ENCODE data around the gene PARP1.
"Not testable (repeated sequence)": the region's sequence is repeated elsewhere in the genome, so short reads cannot be mapped to it uniquely, and the experiment has no call there.

The PARP1 gene

DNA sequence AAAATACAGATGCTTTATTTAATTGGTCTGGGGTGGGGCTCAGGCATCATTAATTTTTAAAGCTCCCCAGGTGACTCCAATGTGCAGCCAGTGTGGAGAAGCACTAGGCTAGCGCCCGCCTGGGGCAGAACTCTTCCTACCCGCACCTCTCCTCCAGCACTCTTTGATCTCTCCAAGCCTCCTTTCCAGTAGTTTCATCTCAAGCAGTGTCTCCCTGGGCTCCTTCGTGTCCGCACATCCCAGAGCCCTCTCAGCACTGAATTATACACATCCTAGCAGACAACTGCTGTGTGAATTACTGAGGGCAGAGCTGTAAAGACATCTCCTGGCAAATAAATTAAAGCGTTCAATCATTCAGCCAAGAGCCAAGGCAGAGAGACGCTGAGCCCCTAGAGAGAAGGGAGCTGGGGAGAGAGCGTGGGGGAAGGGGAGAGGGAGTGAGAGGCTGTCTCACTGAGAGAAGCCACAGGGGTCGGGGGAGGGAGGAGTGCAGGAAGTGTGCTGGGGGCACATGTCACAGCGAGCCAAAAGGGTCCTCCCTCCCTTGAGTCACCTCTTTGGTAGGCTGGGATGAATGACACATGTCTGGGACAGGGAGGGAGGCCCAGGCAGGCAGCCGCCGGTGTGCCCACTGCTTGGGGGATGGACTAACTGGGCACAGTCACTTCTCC lies 21.0 kb upstream of the PARP1 start:
- DNase-seq (ENCODE audit: low read depth in 2 of 2) = no peak

DNA sequence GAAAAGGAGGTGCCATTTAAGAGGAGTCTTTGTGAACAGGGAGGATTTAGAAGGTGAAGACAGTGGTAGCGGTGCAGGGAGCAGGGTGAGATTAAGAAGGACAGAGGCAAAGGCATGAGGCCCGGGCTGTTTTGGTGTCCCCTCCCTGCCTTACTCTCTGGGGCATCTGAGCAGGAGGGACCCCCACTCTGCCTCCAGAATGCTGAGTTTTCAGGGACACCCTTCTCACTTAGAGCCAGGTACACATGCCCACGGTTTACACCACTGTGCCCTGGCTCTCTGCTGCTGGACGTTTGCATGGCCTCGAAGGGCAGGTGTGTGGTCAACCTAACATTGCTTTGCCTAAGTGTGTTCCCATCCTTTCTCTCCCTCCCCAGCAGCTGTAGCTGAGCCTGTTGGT lies 20.5 kb upstream of the PARP1 start:
- no peak for DNase-seq (ENCODE audit: low read depth in 2 of 2)

DNA sequence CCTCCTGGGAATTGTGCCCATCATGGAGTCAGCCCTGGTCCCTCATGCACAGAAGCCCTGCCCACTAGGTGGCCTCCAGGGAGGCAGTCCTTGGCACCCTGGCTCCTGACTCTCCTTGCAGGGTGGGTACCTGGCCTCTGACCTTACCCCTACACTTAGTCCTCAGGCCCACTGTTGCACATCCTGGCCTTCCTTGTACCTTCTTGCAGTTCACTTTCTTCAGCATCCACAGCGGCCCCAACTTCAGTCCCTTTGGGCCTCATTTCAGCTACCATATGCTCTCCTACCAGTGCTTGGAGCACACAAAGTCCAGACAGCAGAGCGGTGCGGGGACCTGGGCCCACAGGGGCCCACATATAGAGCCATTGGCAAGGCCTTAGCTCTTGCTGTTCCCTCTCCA lies 19.2 kb upstream of the PARP1 start:
- no peak for DNase-seq (ENCODE audit: low read depth in 2 of 2)

DNA sequence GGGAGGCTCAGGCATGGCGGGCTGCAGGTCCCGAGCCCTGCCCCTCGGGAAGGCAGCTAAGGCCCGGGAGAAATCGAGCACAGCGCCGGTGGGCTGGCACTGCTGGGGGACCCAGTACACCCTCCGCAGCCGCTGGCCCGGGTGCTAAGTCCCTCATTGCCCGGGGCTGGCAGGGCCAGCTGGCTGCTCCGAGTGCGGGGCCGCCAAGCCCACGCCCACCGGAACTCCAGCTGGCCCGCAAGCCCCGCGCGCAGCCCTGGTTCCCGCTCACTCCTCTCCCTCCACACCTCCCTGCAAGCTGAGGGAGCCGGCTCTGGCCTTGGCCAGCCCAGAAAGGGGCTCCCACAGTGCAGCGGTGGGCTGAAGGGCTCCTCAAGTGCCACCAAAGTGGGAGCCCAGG lies 18.5 kb upstream of the PARP1 start:
- not testable (repeated sequence) for DNase-seq (ENCODE audit: low read depth in 2 of 2)

DNA sequence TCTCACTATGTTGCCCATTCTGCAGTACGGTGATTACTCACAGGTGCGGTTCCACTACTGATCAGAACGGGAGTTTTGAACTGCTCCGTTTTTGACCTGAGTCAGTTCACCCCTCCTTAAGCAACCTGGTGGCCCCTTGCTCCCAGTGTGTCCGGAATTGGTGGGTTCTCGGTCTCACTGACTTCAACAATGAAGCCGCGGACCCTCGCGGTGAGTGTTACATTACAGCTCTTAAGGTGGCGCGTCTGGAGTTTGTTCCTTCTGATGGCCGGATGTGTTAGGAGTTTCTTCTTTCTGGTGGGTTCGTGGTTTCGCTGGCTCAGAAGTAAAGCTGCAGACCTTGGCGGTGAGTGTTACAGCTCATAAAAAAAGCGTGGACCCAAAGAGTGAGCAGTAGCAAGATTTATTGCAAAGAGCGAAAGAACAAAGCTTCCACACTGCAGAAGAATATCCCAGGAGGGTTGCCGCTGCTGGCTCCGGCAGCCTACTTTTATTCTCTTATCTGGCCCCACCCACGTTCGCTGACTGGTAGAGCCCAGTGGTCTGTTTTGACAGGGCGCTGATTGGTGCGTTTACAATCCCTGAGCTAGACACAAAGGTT lies 17.6 kb upstream of the PARP1 start:
- DNase-seq (ENCODE audit: low read depth in 2 of 2) = peak in 1 of 2 donors; percentile 15

DNA sequence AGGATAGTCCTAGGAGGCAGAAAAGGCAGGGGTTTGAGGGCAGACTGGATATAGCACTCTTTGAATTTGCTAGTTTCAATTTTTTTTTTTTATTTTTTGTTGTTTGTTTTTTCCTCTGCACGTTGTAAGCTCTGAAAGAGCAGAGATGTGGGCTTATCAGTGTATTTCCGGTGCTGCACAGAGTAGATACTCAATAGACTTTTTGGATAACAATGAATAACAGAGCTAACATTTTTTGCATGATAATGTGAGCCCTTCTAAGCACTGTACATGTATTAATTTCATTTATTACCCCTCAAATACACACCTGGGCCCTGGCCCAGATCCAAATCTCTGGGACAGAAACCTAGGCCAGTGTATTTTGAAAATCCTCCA lies 17.1 kb upstream of the PARP1 start:
- no peak for DNase-seq (ENCODE audit: low read depth in 2 of 2)

DNA sequence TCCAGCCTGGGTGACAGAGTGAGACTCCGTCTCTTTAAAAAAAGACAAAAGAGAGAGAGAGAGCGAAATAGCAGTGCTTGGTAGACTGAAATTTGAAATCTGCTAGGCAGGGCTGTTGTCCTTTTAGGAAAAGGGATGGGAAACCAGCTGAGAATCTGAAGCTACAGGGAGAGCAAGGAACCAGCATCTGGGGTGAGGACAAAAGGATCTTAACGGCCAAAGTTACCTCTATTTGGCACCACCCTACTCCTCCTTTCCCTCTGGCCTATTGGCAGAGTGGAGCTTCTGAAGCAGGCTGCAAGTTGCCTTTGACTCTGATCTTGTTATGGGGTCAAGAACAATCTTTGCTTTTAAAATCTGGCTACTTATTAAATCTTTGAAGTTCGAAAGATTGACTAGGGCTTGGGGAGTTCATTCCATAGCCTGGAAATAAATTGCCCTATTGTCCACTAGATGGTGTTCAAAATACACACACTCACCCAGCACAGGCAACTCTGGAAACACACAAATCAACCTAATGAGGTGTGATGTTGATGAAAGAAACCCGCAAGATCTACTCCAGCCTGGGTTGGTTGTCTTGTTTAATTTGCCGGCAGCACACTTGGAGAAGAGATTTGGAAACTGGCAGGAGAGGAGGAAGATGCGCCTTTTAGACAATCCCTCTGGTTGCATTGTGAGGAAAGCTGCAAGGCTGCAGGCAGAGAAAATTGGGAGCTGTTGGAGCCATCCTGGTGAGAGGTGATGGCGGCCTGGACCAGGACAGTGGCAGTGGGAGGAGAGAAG lies 16.5 kb upstream of the PARP1 start:
- DNase-seq (ENCODE audit: low read depth in 2 of 2) = no peak

DNA sequence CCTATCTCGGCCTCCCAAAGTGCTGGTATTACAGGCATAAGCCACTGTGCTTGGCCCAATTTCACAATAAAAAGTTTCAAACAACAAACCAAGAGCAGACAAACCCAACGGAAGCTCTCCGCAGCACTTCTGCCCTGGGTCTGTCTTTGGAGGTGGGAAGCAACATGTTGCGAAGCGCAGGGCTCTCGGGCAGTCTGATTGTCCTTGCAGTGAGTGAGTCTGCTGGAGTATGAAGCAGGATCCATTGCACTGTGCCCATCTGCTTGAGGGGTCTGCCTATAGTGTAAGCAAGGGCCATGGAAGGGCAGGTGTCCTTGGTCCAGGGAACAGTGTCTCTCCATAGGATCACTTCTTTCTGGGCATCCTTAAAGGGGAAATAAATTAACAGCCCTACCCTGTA lies 14.6 kb upstream of the PARP1 start:
- DNase-seq (ENCODE audit: low read depth in 2 of 2) = no peak

DNA sequence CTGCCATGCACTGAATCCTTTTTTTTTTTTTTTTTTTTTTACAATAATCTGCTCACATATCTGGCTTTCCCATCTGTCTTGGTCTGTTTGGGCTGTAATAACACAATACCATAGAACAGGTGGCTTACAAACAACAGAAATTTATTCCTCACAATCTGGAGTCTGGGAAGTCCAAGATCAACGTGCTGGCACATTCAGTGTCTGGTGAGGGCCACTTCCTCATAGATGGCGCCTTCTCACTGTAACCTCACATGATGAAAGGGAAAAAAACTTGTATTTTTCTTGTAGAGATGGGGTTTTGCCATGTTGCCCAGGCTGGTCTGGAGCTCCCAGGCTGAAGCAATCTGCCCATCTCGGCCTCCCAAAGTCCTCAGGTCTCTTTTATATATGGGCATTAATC lies 13.0 kb upstream of the PARP1 start:
- no peak for DNase-seq (ENCODE audit: low read depth in 2 of 2)

DNA sequence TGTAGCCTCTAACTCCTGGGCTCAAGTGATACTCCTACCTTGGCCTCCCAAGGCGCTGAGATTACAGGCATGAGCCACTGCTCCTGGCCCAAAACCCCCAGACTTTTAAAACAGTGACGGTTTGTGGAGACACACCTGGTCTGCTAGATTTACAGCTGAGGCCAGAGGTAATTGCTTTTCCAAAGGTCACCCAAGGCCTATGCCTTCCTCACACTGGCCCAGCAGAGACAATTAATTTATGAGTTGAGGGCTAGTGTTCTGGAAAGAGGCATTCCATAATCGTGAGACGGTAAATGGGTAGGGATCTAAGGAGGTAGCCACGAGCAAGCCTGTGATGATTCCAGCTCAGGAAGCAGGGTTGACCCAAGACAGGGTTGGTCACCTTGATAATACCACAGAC lies 12.4 kb upstream of the PARP1 start:
- no peak for DNase-seq (ENCODE audit: low read depth in 2 of 2)

DNA sequence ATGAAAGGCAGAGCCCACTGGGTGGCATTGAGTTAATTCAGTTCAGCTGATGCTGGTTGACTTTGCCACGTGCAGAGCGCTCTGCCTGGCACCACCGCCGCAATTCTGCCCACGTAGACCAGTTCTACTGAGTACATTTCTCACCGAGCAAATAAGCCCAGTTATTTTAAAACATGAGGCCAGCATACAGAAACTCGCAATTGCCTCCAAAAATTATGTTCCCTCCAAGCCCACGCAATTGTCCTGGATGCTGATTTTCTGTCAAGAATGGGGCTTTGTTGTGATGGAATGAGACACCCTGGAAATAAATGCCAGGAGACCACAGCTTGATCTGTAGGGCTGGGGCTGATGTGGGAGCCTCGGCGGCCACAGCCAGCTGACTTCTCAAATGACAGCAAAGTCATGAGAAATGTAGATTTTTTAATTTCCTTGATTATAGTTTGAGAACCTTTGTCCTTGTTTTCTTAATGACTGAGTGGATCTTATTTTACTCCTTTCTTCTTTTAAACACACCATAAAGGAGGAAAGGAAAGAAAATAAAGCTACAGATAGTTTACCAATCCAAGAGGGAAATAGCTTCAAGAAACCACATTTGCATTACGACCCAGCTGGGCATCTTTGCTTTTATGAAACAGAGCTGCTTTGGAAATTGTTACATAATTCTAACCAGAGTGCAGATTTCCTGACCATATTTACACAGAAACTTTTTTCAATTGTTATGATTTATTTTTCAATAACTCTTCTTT lies 11.6 kb upstream of the PARP1 start:
- no peak for DNase-seq (ENCODE audit: low read depth in 2 of 2)

DNA sequence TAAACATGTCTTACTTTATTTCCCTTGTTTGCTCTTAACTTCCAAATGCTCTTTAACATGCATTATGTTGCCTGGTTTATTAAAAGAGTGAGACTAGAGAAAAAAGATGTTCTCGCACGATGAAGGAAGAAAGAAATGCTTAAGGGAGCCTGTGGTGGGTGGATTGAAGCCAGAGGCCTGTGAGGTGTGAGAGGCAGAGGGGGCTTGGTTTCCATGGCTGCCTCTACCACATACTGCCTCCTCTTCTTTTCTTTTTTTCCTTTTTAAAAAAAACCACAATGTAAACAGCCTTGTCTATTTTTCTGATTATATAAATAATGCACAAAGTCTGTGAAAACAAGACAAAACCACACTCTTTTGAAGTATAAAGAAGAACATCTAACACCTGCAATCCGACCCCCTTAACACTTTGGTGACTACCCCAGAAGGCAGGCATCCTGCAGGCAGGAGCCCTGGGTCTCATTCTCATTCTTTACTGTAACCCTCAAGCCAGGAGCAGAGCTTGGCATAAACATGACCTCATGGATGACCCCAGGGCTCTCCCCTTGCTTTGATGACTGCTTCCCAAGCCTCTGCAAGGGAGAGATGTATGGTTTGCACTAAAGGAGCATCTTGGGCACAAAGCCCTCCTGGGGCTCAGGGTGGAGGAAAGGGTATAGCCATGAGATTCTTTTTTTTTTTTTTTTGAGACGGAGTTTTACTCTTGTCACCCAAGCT lies 10.1 kb upstream of the PARP1 start:
- no peak for DNase-seq (ENCODE audit: low read depth in 2 of 2)

DNA sequence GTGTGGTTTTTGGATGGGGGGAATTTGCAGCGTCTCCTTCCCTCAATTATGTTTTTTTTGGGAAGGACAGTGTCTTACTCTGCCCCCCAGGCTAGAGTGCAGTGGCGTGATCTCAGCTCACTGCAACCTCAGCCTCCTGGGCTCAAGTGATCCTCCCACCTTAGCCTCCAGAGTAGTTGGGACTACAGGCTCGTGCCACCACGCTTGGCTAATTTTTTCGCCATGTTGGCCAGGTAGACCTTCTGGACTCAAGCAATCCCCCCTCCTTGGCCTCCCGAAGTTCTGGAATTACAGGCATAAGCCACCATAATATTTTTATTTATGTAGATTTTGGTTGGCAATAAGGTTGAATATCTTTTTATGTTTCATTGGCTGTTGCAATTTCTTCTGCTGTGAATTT lies 9.5 kb upstream of the PARP1 start:
- no peak for DNase-seq (ENCODE audit: low read depth in 2 of 2)

DNA sequence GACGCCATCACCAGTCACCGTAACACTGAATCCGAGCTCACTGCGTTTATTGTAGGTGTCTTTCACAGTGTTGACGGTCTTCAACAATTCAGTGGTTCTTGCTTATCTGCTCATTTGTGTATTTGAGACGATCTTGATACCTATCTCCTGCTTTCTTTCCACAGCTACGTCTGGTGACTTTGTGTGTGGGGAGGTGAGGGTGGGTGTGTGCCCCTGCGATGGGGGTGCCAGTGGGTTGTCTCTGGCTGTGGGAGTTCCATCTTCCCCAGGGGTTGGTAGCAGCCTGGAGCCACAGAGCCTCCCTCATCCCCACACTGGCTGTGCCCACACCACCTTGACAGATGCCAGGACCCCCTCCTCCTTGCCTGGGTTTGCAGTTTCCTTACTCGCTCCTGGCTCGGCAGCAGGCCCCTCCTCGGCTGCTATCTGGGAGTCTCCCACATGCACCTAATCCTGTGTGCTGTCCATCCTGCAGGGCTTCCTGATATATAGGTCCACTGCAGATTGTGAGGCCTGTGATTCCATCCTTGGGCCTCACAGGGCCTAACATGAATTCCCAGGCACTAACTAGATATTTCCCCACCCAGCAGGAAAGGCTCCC lies 6.3 kb upstream of the PARP1 start:
- DNase-seq (ENCODE audit: low read depth in 2 of 2) = no peak

DNA sequence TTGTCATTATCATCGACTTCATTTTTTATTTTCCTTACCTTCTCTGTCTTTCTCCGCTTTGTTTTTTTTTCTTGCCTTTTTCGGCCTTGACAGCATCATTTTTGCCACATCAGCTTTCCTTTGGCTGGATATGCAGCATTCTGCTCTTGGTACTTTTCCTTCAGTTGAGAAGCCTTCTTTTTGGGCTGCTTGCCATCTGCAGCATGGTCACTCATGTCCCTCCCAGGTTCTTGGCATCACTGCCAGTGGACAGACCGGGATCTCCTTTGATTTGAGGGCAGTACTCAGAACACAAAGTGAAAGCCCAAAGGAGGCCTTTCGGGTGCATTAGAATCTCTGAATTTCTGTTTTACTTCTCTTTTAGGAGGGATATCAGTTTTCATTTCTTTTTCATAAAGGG lies 3.7 kb upstream of the PARP1 start:
- DNase-seq (ENCODE audit: low read depth in 2 of 2) = no peak

DNA sequence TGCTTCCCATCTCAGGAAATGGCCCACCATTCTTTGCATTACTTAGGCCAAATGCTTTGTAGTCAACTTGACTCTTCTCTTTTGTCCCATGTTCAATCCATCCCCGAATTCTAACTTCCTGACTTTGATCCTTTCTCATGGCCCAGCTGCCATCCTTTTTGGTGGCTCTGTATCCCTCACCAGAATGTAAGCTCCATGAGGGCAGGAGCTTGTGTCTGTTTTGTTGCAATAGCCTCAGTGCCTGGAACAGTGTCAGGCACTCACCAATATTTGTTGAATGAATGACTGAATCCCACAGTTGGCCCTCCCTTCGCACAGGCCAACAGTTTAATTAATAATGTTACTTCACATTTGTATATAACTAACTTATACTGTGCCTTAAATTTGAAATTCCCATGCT lies 3.1 kb upstream of the PARP1 start:
- DNase-seq (ENCODE audit: low read depth in 2 of 2) = no peak

DNA sequence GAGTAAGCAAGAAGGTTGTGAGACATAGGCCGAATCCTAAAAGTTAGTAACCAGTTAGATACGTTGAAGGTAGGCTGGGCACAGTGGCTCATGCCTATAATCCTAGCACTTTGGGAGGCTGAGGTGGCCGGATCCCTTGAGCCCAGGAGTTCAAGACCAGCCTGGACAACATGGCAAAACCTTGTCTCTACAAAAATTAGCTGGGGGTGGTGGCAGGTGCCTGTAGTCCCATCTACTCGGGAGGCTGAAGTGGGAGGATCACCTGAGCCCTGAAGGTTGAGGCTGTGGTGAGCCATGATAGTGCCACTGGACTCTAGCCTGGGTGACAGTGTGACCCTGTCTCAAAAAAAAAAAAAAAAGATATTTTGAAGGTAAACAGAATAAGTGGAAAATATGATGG lies 1.5 kb upstream of the PARP1 start:
- no peak for DNase-seq (ENCODE audit: low read depth in 2 of 2)

DNA sequence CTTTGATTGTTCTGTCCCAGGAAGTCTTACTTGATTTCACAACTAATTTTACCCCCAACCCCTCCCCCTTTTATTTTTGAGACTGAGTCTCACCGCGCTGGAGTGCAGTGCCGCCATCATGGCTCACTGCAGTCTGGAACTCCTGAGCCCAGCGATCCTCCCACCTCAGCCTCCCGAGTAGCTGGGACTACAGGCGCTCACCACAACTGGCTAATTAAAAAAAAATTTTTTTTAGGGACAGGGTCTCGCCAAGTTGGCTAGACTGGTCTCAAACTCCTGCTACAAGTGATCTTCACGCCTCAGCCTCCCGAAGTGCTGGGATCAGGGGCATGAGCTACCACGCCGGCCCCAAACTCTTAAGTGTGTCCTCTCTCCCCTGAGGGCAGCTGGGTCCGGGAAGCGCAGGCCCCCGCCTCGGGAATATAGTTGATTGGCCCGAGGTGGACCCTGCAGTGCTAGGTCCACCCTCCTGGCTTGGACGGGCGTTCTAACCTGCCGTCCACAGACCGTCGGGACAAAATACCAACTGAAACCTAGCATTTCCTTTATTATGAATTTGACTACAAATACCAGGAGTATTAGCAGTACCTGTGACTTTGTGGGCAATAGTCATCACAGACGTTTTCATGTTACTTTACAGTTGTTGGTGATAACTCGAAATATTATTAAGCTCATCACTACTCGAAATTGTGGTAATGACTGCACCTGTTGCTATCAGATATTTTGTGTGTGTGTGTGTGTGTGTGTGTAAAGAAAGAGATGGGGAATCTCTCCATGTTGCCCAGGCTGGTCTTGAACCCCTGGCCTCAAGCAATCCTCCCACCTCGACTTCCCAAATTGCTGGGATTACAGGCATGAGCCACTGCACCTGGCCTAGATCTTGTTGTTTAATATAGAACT lies 642 bp upstream of the PARP1 start:
- DNase-seq (ENCODE audit: low read depth in 2 of 2) = no peak

DNA sequence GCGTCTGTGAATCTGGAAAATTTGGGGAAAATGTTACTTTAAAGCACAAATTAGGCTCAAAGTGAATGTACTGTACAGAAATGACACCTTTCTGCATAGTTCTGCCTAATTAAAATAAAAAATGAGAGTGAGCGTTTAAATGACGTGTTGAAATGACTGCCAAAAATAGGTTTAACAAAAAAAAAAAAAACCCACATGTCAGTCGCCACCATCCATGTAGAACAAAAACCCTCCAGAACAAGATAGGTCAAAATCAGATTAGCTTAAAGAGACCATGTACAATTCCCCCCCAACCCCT lies 745 bp downstream of the PARP1 start:
- no peak for DNase-seq (ENCODE audit: low read depth in 2 of 2)

DNA sequence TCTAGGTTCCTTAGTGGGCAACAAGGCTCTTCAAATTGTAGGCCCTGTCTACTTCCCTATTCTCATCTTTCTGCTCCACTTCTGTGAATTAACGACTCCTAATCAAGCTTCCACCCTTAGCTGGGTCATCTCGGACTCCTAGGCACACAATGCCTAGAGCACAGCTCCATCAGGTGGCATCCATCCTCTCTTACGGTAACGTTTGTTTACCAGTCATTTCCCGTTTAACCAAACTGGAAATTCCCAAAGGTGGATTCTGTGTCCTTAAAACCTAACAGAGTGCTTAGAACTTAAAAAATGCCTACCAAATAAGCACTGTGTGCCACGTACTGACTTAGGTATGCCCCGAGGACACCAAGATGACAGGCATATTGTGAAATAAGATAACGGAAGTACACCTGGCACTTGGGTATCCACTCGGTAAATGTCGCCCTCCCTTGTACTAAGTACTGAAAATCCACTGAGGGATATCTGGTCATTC lies 1.5 kb downstream of the PARP1 start:
- no peak for DNase-seq (ENCODE audit: low read depth in 2 of 2)

All from activated CD4-positive, alpha-beta T cell treated with anti-CD3 and anti-CD28 coated beads for 24 hours (primary cell).